H9 (cell line): ENCODE results near the gene IFIT1B. TPM values are rescaled to one million over a fixed set of nuclear protein-coding genes. Genes with fewer than 3 reads are reported as not detected.

Source experiments
- DNase-seq: peaks from one replicate; pipeline ENCODE4 v3.0.0-alpha.2; 2017
- H2AFZ ChIP-seq: one replicate; pipeline ENCODE4 v1.6.1; 2013; ENCODE audit warnings: mild to moderate bottlenecking, low read length, control low read depth, moderate library complexity
- H2AK5ac ChIP-seq: 2 replicates; pipeline ENCODE4 v1.6.1; 2013; ENCODE audit warnings: low read length, control low read depth, mixed read lengths; ENCODE audit not compliant: insufficient read length
- H2BK120ac ChIP-seq: one replicate; pipeline ENCODE4 v1.6.1; 2013; ENCODE audit warnings: low read depth, mild to moderate bottlenecking, low read length, control low read depth, inconsistent platforms; ENCODE audit not compliant: poor library complexity, severe bottlenecking
- H2BK12ac ChIP-seq: 2 replicates; pipeline ENCODE4 v1.6.1; 2013; ENCODE audit warnings: low read length, control low read depth, mixed read lengths, low read depth; ENCODE audit not compliant: insufficient read length
- H2BK15ac ChIP-seq: 2 replicates; pipeline ENCODE4 v1.6.1; 2013; ENCODE audit warnings: low read depth, low read length, control low read depth
- H2BK20ac ChIP-seq: one replicate; pipeline ENCODE4 v1.6.1; 2013; ENCODE audit warnings: low read depth, mild to moderate bottlenecking, low read length, control low read depth, inconsistent platforms; ENCODE audit not compliant: poor library complexity, severe bottlenecking
- H2BK5ac ChIP-seq: 2 replicates; pipeline ENCODE4 v1.6.1; 2013; ENCODE audit warnings: low read length, control low read depth, mixed read lengths; ENCODE audit not compliant: insufficient read length
- H3K14ac ChIP-seq: 2 replicates; pipeline ENCODE4 v1.6.1; 2013; ENCODE audit warnings: low read length, control low read depth; ENCODE audit not compliant: insufficient read depth
- H3K18ac ChIP-seq: 2 replicates; pipeline ENCODE4 v1.6.1; 2013; ENCODE audit warnings: low read depth, mild to moderate bottlenecking, mixed read lengths, low read length, control low read depth; ENCODE audit not compliant: insufficient read length
- H3K23ac ChIP-seq: 2 replicates; pipeline ENCODE4 v1.6.1; 2013; ENCODE audit warnings: low read length, control low read depth, mixed read lengths, low read depth; ENCODE audit not compliant: insufficient read length
- H3K23me2 ChIP-seq: 2 replicates; pipeline ENCODE4 v1.6.1; 2013; ENCODE audit warnings: low read depth, mild to moderate bottlenecking, mixed read lengths, low read length, control low read depth; ENCODE audit not compliant: insufficient read length, poor library complexity, severe bottlenecking
- H3K27ac ChIP-seq: 2 replicates; pipeline ENCODE4 v1.5.1; 2013; ENCODE audit warnings: low read length, control low read depth, mixed read lengths, low read depth; ENCODE audit not compliant: insufficient read length
- H3K27me3 ChIP-seq: 2 replicates; pipeline ENCODE4 v1.6.1; 2013; ENCODE audit warnings: low read length, control low read depth, inconsistent platforms; ENCODE audit not compliant: insufficient read depth
- H3K4ac ChIP-seq: 2 replicates; pipeline ENCODE4 v1.6.1; 2013; ENCODE audit warnings: low read depth, mild to moderate bottlenecking, control low read depth, inconsistent platforms, low read length, moderate library complexity
- H3K4me1 ChIP-seq: 2 replicates; pipeline ENCODE4 v1.6.1; 2013; ENCODE audit warnings: low read length, control low read depth, inconsistent platforms; ENCODE audit not compliant: insufficient read depth
- H3K4me2 ChIP-seq: 2 replicates; pipeline ENCODE4 v1.6.1; 2013; ENCODE audit warnings: low read length, control low read depth, mixed read lengths; ENCODE audit not compliant: insufficient read length, insufficient read depth
- H3K56ac ChIP-seq: 2 replicates; pipeline ENCODE4 v1.6.1; 2013; ENCODE audit warnings: low read depth, mild to moderate bottlenecking, mixed read lengths, low read length, control low read depth; ENCODE audit not compliant: insufficient read length
- H3K79me1 ChIP-seq: 2 replicates; pipeline ENCODE4 v1.6.1; 2013; ENCODE audit warnings: low read depth, mild to moderate bottlenecking, moderate library complexity, low read length, control low read depth, inconsistent platforms; ENCODE audit not compliant: insufficient read depth, poor library complexity, severe bottlenecking
- H3K79me2 ChIP-seq: 2 replicates; pipeline ENCODE4 v1.6.1; 2013; ENCODE audit warnings: low read length, control low read depth, inconsistent platforms; ENCODE audit not compliant: insufficient read depth
- H3K9ac ChIP-seq: 2 replicates; pipeline ENCODE4 v1.6.1; 2013; ENCODE audit warnings: low read length, control low read depth, mixed read lengths; ENCODE audit not compliant: insufficient read length; ENCODE audit errors: extremely low read depth
- H3K9me3 ChIP-seq: one replicate; pipeline ENCODE4 v1.6.1; 2013; ENCODE audit warnings: low read depth, low read length, inconsistent platforms; ENCODE audit not compliant: control insufficient read depth
- H3T11ph ChIP-seq: one replicate; pipeline ENCODE4 v1.6.1; 2013; ENCODE audit warnings: mild to moderate bottlenecking, low read length, control low read depth, inconsistent platforms
- H4K20me1 ChIP-seq: one replicate; pipeline ENCODE4 v1.6.1; 2013; ENCODE audit not compliant: control insufficient read depth, insufficient read length, insufficient read depth
- H4K5ac ChIP-seq: 2 replicates; pipeline ENCODE4 v1.6.1; 2013; ENCODE audit warnings: low read depth, mild to moderate bottlenecking, mixed read lengths, low read length, control low read depth; ENCODE audit not compliant: insufficient read length
- H4K8ac ChIP-seq: replicated peaks from 2 replicates; pipeline ENCODE4 v1.6.1; 2013; ENCODE audit warnings: low read length, control low read depth, mixed read lengths, low read depth; ENCODE audit not compliant: insufficient read length
- H4K91ac ChIP-seq: 2 replicates; pipeline ENCODE4 v1.6.1; 2013; ENCODE audit warnings: low read depth, mild to moderate bottlenecking, moderate library complexity, mixed read lengths, low read length, control low read depth; ENCODE audit not compliant: insufficient read length
- H3K27ac Mint-ChIP-seq, 3 experiments: 2 replicates in 2 of 3; 3 replicates in 1 of 3; pipeline ENCODE4 v1.8.0; 2020 to 2021; ENCODE audit warnings: mixed read lengths in 3 of 3, mild to moderate bottlenecking in 1 of 3, moderate library complexity in 1 of 3
- H3K27me3 Mint-ChIP-seq: 2 replicates; pipeline ENCODE4 v1.8.0; 2021; ENCODE audit warnings: low read depth, mild to moderate bottlenecking, moderate library complexity, mixed read lengths
- H3K36me3 Mint-ChIP-seq, 3 experiments: 2 replicates in 2 of 3; 3 replicates in 1 of 3; pipeline ENCODE4 v1.8.0; 2020 to 2021; ENCODE audit warnings: low read depth in 3 of 3, mixed read lengths in 3 of 3; ENCODE audit not compliant: insufficient read depth in 1 of 3
- H3K4me1 Mint-ChIP-seq, 2 experiments: 2 replicates each; pipeline ENCODE4 v1.8.0; 2020; ENCODE audit warnings: mixed read lengths in 2 of 2
- H3K4me3 Mint-ChIP-seq, 2 experiments: 2 replicates in 1 of 2; 3 replicates in 1 of 2; pipeline ENCODE4 v1.8.0; 2020 to 2021; ENCODE audit warnings: mild to moderate bottlenecking in 2 of 2, mixed read lengths in 2 of 2, moderate library complexity in 1 of 2
- H3K9me3 Mint-ChIP-seq, 2 experiments: 2 replicates in 1 of 2; 3 replicates in 1 of 2; pipeline ENCODE4 v1.8.0; 2020; ENCODE audit warnings: mild to moderate bottlenecking in 2 of 2, mixed read lengths in 2 of 2, moderate library complexity in 1 of 2
- total RNA-seq: library from RNA; stranded (reverse); gene quantifications from 2 replicates; pipeline ENCODE4 v1.2.1, GENCODE V29; 2021
- TF ChIP-seq, protein P1 (sequence below): fragments of 200-600 bp; sonication (generic); conservative IDR thresholded peaks from 3 replicates; pipeline ENCODE4 v1.8.0; 2021; ENCODE audit warnings: antibody characterized with exemption, mild to moderate bottlenecking

The IFIT1B gene
- total RNA-seq, 1 experiment from 2014 or later: not detected

DNA sequence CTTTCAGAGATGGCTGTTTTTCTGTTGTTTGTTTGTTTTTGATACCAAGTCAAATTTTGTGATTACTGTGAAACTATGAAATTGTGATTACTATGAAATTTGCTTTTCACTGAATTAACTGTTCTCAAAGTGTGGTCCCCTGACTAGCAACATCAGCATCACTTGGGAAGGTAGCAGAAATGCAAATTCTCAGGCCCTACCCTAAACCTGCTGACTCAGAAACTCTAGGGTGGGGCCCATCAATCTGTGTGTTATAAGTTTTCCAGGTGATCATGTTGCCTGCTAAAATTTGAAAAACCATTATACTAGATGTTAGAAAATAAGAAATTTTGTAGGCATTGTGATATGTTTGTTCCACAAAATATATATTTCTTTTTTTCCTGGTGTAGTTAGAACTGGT lies 1.2 kb downstream of the IFIT1B start:
- H3K9me3 Mint-ChIP-seq: no peaks in the 10 kb centered on the region
- no peaks in the 10 kb centered on the region for H4K20me1 ChIP-seq
- no peak overlapping the region for H4K8ac ChIP-seq

More for the DNA sequence above, 1.2 kb downstream of the IFIT1B start:
- Histone ChIP-seq H4K5ac (no peak overlapping the region), H2AK5ac (no peak overlapping the region), H3K9me3 (no peaks in the 10 kb centered on the region), H3K14ac (no peak overlapping the region), H3K27me3 (no peaks in the 10 kb centered on the region), H3K4ac (no peak overlapping the region), H3K23me2 (no peaks in the 10 kb centered on the region), H3K56ac (no peak overlapping the region), H3K18ac (no peak overlapping the region), H2AFZ (no peak overlapping the region), H3T11ph (no peak overlapping the region), H3K4me2 (no peak overlapping the region), H3K9ac (no peak overlapping the region), H3K4me1 (no peaks in the 10 kb centered on the region; the same call in 1 of the 2 replicates), H3K79me2 (no peaks in the 10 kb centered on the region; the same call in 1 of the 2 replicates), H2BK120ac (no peak overlapping the region), H3K27ac (no peak overlapping the region), H4K91ac (no peak overlapping the region), H3K23ac (no peak overlapping the region), H3K79me1 (no peaks in the 10 kb centered on the region), H2BK20ac (no peak overlapping the region), H2BK15ac (no peak overlapping the region), H2BK5ac (no peak overlapping the region), H2BK12ac (no peak overlapping the region)
- Mint-ChIP-seq H3K4me3 (no peak overlapping the region), H3K27me3 (no peaks in the 10 kb centered on the region; the same call in 1 of the 2 replicates), H3K4me1 (peaks cover 13% of the 10 kb centered on the region in 2 experiments), H3K27ac (no peak overlapping the region), H3K36me3 (no peaks in the 10 kb centered on the region)
- TF ChIP-seq, protein P1, sequence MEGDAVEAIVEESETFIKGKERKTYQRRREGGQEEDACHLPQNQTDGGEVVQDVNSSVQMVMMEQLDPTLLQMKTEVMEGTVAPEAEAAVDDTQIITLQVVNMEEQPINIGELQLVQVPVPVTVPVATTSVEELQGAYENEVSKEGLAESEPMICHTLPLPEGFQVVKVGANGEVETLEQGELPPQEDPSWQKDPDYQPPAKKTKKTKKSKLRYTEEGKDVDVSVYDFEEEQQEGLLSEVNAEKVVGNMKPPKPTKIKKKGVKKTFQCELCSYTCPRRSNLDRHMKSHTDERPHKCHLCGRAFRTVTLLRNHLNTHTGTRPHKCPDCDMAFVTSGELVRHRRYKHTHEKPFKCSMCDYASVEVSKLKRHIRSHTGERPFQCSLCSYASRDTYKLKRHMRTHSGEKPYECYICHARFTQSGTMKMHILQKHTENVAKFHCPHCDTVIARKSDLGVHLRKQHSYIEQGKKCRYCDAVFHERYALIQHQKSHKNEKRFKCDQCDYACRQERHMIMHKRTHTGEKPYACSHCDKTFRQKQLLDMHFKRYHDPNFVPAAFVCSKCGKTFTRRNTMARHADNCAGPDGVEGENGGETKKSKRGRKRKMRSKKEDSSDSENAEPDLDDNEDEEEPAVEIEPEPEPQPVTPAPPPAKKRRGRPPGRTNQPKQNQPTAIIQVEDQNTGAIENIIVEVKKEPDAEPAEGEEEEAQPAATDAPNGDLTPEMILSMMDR: no peak
- no peak for DNase-seq
